ENCODE measurements around the gene PAX7. TPM values are rescaled to one million over a fixed set of nuclear protein-coding genes. Genes with fewer than 3 reads are reported as not detected.

PAX7 gene
- total RNA-seq, 4 donors from 2014 or later = not detected

DNA sequence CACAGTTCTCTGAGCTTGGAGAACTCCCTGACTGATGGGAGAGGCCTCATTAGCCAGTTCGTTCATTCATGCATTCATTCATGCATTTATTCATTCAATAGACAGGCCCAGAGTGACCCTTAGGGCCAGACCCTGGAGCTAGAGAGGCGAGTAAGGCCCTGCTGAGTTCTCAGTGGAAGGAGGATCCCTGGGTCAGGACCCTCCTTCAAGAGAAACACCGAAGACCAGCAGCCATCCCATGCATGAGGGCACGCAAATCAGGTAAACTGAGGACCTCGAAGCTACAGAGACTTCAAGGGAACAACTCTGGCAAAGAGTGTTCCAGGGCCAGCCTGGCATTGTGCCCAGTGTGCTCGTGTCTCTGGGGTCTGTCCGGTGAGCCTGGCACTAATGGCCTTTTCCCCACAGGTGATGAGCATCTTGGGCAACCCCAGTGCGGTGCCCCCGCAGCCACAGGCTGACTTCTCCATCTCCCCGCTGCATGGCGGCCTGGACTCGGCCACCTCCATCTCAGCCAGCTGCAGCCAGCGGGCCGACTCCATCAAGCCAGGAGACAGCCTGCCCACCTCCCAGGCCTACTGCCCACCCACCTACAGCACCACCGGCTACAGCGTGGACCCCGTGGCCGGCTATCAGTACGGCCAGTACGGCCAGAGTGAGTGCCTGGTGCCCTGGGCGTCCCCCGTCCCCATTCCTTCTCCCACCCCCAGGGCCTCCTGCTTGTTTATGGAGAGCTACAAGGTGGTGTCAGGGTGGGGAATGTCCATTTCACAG is 104.8 kb downstream of the PAX7 start:
- no peaks in the 10 kb centered on the region for H3K9me3 ChIP-seq
- no peaks in the 10 kb centered on the region for H3K4me1 ChIP-seq
- no peaks in the 10 kb centered on the region for H3K36me3 ChIP-seq
- TF ChIP-seq, protein P1, sequence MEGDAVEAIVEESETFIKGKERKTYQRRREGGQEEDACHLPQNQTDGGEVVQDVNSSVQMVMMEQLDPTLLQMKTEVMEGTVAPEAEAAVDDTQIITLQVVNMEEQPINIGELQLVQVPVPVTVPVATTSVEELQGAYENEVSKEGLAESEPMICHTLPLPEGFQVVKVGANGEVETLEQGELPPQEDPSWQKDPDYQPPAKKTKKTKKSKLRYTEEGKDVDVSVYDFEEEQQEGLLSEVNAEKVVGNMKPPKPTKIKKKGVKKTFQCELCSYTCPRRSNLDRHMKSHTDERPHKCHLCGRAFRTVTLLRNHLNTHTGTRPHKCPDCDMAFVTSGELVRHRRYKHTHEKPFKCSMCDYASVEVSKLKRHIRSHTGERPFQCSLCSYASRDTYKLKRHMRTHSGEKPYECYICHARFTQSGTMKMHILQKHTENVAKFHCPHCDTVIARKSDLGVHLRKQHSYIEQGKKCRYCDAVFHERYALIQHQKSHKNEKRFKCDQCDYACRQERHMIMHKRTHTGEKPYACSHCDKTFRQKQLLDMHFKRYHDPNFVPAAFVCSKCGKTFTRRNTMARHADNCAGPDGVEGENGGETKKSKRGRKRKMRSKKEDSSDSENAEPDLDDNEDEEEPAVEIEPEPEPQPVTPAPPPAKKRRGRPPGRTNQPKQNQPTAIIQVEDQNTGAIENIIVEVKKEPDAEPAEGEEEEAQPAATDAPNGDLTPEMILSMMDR (IDR thresholded peaks at IDR 0.05) = no peak
- TF ChIP-seq POLR2A (IDR thresholded peaks at IDR 0.05) = no peak
- intact Hi-C loops (cut with DNase I) = no loop called here
- no peak overlapping the region for H3K4me3 ChIP-seq
- H3K27me3 ChIP-seq = peaks cover 0 to 87% (median 0%) of the 10 kb centered on the region in 4 donors
- no peak overlapping the region for H3K27ac ChIP-seq
- DNase-seq = no peak
- 62 to 75% methylated on average over 7 to 14 of the region's 22 CpGs for WGBS, 2 donors

DNA sequence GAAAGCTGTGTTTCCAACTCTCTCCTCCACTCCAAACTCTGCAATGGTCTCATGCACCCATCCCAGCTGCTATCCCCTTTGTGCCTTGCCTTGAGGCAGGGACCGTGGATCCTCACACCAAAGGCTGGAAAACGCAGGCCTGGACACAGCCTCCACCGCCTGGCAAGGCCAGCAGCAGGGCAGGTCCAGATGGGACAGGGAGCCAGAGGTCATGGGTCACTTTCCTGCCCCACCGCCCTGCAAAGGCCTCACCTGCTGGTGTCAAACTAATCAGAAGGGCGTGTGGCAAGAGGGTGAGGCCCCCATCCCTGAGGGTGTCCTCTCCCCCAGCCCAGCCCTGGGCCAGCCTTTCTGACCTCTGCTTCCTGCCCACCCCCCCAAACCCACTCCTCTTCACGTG is 106.3 kb downstream of the PAX7 start:
- H3K27me3 ChIP-seq = peaks cover 0 to 80% (median 0%) of the 10 kb centered on the region in 4 donors
- intact Hi-C loops (cut with DNase I) = no loop called here
- no peak overlapping the region for H3K27ac ChIP-seq
- H3K9me3 ChIP-seq = no peaks in the 10 kb centered on the region
- TF ChIP-seq POLR2A (IDR thresholded peaks at IDR 0.05) = no peak
- TF ChIP-seq, protein P1 (IDR thresholded peaks at IDR 0.05) = no peak
- 55 to 63% methylated on average over 2 to 3 of the region's 6 CpGs for WGBS, 2 donors
- DNase-seq = no peak
- H3K36me3 ChIP-seq = no peaks in the 10 kb centered on the region
- no peaks in the 10 kb centered on the region for H3K4me1 ChIP-seq
- H3K4me3 ChIP-seq = no peak overlapping the region

DNA sequence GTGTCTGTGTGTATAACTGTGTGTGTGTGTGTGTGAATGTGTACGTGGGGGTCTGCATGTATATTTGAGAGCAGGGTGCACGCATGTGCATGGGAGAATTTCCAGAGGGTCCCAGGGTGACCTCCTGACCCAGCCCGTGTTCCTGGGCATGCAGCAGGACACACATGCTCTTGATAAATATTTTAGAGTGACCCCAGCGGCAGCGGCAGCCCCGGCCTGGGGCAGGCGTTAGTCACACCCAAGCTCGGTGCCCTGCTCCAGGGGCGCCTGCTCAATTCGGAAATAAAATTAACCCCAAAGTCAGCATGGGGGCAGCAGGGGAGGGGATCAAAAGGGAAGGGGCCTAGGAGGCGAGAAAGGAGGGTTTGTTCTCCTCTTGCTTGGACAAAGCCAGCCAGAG is 107.5 kb downstream of the PAX7 start:
- WGBS, 2 donors = 45 to 51% methylated on average over 9 of the region's 11 CpGs
- Histone ChIP-seq H3K36me3 (no peaks in the 10 kb centered on the region), H3K9me3 (no peaks in the 10 kb centered on the region), H3K27ac (no peak overlapping the region), H3K27me3 (peaks cover 0 to 78% (median 0%) of the 10 kb centered on the region in 4 donors), H3K4me1 (no peaks in the 10 kb centered on the region), H3K4me3 (no peak overlapping the region)
- TF ChIP-seq, protein P1 (IDR thresholded peaks at IDR 0.05) = no peak
- TF ChIP-seq POLR2A (IDR thresholded peaks at IDR 0.05) = no peak
- intact Hi-C loops (cut with DNase I) = no loop called here
- no peak for DNase-seq

DNA sequence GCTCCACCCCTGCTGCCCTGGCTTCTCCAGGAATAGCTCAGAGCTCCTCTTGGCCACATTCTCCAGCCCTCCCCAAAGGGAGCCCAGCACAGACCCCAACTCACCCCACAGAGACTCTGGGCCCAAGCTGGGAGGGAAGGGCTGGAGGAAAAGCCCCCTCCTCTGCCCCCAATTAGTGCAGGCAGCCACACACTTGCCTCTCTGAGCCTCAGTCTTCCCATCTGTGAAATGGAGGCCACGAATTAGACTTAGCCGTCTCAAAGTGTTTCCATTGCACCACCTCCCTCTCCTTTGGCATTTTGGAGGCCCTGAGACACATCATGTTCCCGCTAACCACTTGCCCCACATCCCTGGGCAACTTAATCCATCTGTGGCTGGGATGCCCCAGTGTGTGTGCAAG is 108.0 kb downstream of the PAX7 start:
- no peak for DNase-seq
- intact Hi-C loops (cut with DNase I) = no loop called here
- TF ChIP-seq POLR2A (IDR thresholded peaks at IDR 0.05) = no peak
- TF ChIP-seq, protein P1 (IDR thresholded peaks at IDR 0.05) = no peak
- WGBS, 2 donors = 85 to 87% methylated on average over 3 of the region's 3 CpGs
- Histone ChIP-seq H3K4me1 (no peaks in the 10 kb centered on the region), H3K9me3 (no peaks in the 10 kb centered on the region), H3K27me3 (peaks cover 0 to 77% (median 0%) of the 10 kb centered on the region in 4 donors), H3K27ac (no peak overlapping the region), H3K36me3 (no peaks in the 10 kb centered on the region), H3K4me3 (no peak overlapping the region)

DNA sequence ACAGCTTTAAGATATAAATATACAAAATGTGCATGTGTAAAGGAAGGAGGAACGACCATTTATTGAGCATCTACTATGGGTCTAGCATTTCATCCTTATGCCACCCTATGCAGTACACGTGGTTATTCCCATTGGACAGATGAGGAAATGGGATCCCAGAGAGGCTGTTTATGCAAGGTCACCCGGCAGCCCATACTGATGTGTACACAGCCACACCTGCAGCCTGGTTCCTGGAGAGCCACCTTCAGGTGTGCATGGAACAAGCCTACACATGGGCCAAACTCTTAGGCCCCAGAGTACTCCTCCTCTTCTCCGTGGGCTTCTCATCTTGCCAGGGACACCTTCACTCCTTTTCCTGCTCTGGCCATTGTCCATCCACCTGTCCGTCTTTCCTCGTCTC is 108.8 kb downstream of the PAX7 start:
- WGBS, 2 donors = 49 to 62% methylated on average over 5 to 6 of the region's 6 CpGs
- DNase-seq = no peak
- Histone ChIP-seq H3K4me1 (no peaks in the 10 kb centered on the region), H3K36me3 (no peaks in the 10 kb centered on the region), H3K4me3 (no peak overlapping the region), H3K27ac (no peak overlapping the region), H3K9me3 (no peaks in the 10 kb centered on the region), H3K27me3 (peaks cover 0 to 69% (median 0%) of the 10 kb centered on the region in 4 donors)
- intact Hi-C loops (cut with DNase I) = no loop called here
- TF ChIP-seq, protein P1 (IDR thresholded peaks at IDR 0.05) = no peak
- TF ChIP-seq POLR2A (IDR thresholded peaks at IDR 0.05) = no peak
